Activated T-helper 2 cell treated with anti-CD3 and anti-CD28 coated beads, Interferon-gamma antibody, Interleukin-2, Interleukin-4, amounts not matched to agents 10 μg/mL and 5 μg/mL and 100 μg/mL, durations not matched to agents 14 hours and 24 hours and 36 hours (primary cell): ENCODE results near the gene ZNF385B. TPM values are rescaled to one million over a fixed set of nuclear protein-coding genes. Genes with fewer than 3 reads are reported as not detected.

ENCODE experiments used
- DNase-seq: peaks from one replicate; pipeline ENCODE4 v3.0.0; 2021; ENCODE audit warnings: low spot score
- H3K27ac Mint-ChIP-seq: one replicate; pipeline ENCODE4 v1.8.0; 2021; ENCODE audit warnings: mixed read lengths
- H3K27me3 Mint-ChIP-seq: one replicate; pipeline ENCODE4 v1.8.0; 2021; ENCODE audit warnings: low read depth, mixed read lengths
- H3K36me3 Mint-ChIP-seq: one replicate; pipeline ENCODE4 v1.8.0; 2021; ENCODE audit warnings: low read depth, mixed read lengths
- H3K4me1 Mint-ChIP-seq: one replicate; pipeline ENCODE4 v1.8.0; 2021; ENCODE audit warnings: low read depth, mixed read lengths
- H3K4me3 Mint-ChIP-seq: one replicate; pipeline ENCODE4 v1.8.0; 2021; ENCODE audit warnings: low read depth, mild to moderate bottlenecking, moderate library complexity, mixed read lengths
- H3K9me3 Mint-ChIP-seq: one replicate; pipeline ENCODE4 v1.8.0; 2021; ENCODE audit warnings: mixed read lengths
- intact Hi-C: fragments of 100-400 bp; cut with micrococcal nuclease; formaldehyde crosslinking; loops from one replicate; pipeline ENCODE4 v1.15.1; 2023
- total RNA-seq: library from RNA; stranded (reverse); gene quantifications from 2 replicates; pipeline ENCODE4 v1.2.3, GENCODE V29; 2022

ZNF385B gene
- total RNA-seq, 1 donor from 2014 or later: not detected

- no peak for DNase-seq
- no peaks in the 10 kb centered on the region for H3K27me3 Mint-ChIP-seq
- H3K4me3 Mint-ChIP-seq: no peak overlapping the region
- H3K9me3 Mint-ChIP-seq: no peaks in the 10 kb centered on the region
- H3K4me1 Mint-ChIP-seq: no peaks in the 10 kb centered on the region
- no peaks in the 10 kb centered on the region for H3K36me3 Mint-ChIP-seq
- H3K27ac Mint-ChIP-seq: no peak overlapping the region
- intact Hi-C loops: no loop called here
Measured at GRCh38 chr2:179545024-179545423, 316.4 kb downstream of the ZNF385B start.

DNA sequence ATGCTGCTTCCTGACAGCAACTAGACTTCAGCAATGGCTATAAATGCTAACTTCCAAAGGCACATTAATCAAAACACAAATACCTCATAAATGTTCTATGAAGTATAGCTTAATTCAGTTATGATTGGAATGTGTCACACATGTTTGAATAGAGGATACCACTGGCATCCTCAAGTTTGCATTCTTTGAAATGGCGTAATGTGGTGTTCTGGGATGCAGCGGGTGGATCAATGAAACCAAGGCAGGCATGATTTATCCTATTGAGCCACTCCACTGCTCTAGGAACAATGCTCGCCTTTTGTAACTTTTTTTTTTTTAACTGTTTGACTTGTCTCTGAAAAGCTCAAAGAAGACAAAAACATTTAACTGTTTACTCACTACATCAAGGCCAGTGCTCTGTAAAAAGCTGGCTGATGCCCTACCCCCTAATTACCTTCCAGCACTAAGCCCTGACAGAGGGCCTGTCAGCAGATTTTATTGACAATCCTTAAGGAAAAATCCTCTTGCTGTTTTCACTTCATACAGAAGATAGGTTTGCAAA lies 318.0 kb downstream of the ZNF385B start:
- DNase-seq: no peak
- Mint-ChIP-seq H3K4me3 (no peak overlapping the region), H3K27ac (no peak overlapping the region), H3K27me3 (no peaks in the 10 kb centered on the region), H3K9me3 (no peaks in the 10 kb centered on the region), H3K4me1 (no peaks in the 10 kb centered on the region), H3K36me3 (no peaks in the 10 kb centered on the region)
- intact Hi-C loops: no loop called here

- Mint-ChIP-seq H3K27ac (no peak overlapping the region), H3K27me3 (no peaks in the 10 kb centered on the region), H3K9me3 (no peaks in the 10 kb centered on the region), H3K36me3 (no peaks in the 10 kb centered on the region), H3K4me3 (no peak overlapping the region), H3K4me1 (no peaks in the 10 kb centered on the region)
- intact Hi-C loops: no loop called here
- DNase-seq: no peak
Measured at GRCh38 chr2:179541586-179541985, 319.8 kb downstream of the ZNF385B start.

- no peak overlapping the region for H3K4me3 Mint-ChIP-seq
- H3K27ac Mint-ChIP-seq: no peak overlapping the region
Measured at GRCh38 chr2:179539124-179539511, 322.3 kb downstream of the ZNF385B start.

DNA sequence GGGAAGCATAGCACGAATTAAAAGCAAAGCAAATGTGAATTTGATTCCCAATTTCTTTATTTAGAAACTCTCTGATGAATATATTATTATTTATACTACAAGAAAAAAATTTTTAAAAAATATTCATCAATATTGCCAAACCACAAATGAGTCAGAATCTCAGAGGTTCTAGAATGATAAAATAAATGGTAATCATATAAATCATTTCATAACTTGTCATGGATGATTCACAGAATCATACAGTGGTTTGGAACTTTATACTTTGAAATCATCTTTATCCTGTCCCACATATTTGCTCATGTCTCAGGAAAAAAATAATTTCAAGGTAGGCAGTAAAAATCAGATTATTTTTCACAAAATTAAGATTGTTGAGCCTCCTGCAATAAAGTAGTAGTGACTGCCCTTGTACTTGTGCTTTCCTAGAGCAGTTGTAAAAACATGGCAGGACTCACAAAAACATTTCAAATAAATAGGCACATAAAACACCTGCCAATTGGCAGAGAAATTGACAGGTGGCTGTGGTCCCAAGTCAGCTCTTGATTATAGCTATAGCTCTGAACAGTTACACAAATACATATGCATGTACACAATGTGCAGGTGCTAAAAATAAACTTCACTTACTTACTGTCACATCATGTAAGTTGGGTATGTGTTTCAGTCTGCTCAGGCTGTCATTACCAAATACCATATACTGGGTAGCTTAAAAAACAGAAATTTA lies 322.8 kb downstream of the ZNF385B start:
- no peaks in the 10 kb centered on the region for H3K9me3 Mint-ChIP-seq
- intact Hi-C loops: no loop called here
- H3K36me3 Mint-ChIP-seq: no peaks in the 10 kb centered on the region
- DNase-seq: no peak
- no peaks in the 10 kb centered on the region for H3K4me1 Mint-ChIP-seq
- no peak overlapping the region for H3K4me3 Mint-ChIP-seq
- no peak overlapping the region for H3K27ac Mint-ChIP-seq
- H3K27me3 Mint-ChIP-seq: no peaks in the 10 kb centered on the region

More at GRCh38 chr2:179539124-179539511, 322.3 kb downstream of the ZNF385B start:
- intact Hi-C loops: no loop called here
- H3K36me3 Mint-ChIP-seq: no peaks in the 10 kb centered on the region
- no peaks in the 10 kb centered on the region for H3K27me3 Mint-ChIP-seq
- H3K4me1 Mint-ChIP-seq: no peaks in the 10 kb centered on the region
- no peaks in the 10 kb centered on the region for H3K9me3 Mint-ChIP-seq
- no peak for DNase-seq

- H3K4me1 Mint-ChIP-seq: no peaks in the 10 kb centered on the region
- H3K4me3 Mint-ChIP-seq: no peak overlapping the region
- no peaks in the 10 kb centered on the region for H3K36me3 Mint-ChIP-seq
- no peak for DNase-seq
- H3K9me3 Mint-ChIP-seq: no peaks in the 10 kb centered on the region
- no peak overlapping the region for H3K27ac Mint-ChIP-seq
- intact Hi-C loops: no loop called here
- no peaks in the 10 kb centered on the region for H3K27me3 Mint-ChIP-seq
Measured at GRCh38 chr2:179536185-179536584, 325.2 kb downstream of the ZNF385B start.

GRCh38 chr2:179533875-179534274 lies 327.5 kb downstream of the ZNF385B start:
- no peaks in the 10 kb centered on the region for H3K9me3 Mint-ChIP-seq
- H3K4me1 Mint-ChIP-seq: no peaks in the 10 kb centered on the region
- no peaks in the 10 kb centered on the region for H3K27me3 Mint-ChIP-seq
- H3K36me3 Mint-ChIP-seq: no peaks in the 10 kb centered on the region
- no peak overlapping the region for H3K27ac Mint-ChIP-seq
- intact Hi-C loops: no loop called here
- DNase-seq: no peak
- H3K4me3 Mint-ChIP-seq: no peak overlapping the region

DNA sequence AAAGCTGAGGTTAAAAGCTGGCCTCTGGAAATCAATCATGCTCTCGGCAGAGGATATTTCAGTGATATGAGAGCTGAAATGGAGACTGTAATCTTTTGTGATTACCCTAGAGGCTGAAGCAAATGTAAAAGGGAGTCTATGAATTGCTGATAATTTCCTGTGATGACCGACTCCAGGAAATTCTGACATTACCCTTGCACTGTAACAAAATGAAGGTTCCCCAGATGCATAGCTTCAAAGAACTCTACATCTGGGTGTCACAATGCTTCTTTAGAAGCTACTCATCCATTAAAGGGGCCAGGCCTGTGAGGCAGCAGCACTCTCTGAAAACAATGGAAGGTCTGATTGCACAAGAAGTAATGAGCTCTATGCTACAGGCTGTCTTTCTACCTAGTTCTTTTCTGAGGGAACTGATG lies 328.5 kb downstream of the ZNF385B start:
- no peak overlapping the region for H3K4me3 Mint-ChIP-seq

GRCh38 chr2:179528576-179529069 lies 332.8 kb downstream of the ZNF385B start:
- Mint-ChIP-seq H3K27ac (no peak overlapping the region), H3K4me3 (no peak overlapping the region), H3K27me3 (no peaks in the 10 kb centered on the region), H3K4me1 (no peaks in the 10 kb centered on the region), H3K9me3 (no peaks in the 10 kb centered on the region), H3K36me3 (no peaks in the 10 kb centered on the region)
- intact Hi-C loops: no loop called here
- DNase-seq: no peak

More for the DNA sequence above, 328.5 kb downstream of the ZNF385B start:
- Mint-ChIP-seq H3K9me3 (no peaks in the 10 kb centered on the region), H3K27ac (no peak overlapping the region), H3K27me3 (no peaks in the 10 kb centered on the region), H3K4me1 (no peaks in the 10 kb centered on the region), H3K36me3 (no peaks in the 10 kb centered on the region)
- intact Hi-C loops: no loop called here
- no peak for DNase-seq

GRCh38 chr2:179525340-179525739 lies 336.1 kb downstream of the ZNF385B start:
- H3K36me3 Mint-ChIP-seq: no peaks in the 10 kb centered on the region
- no peak overlapping the region for H3K4me3 Mint-ChIP-seq
- H3K27me3 Mint-ChIP-seq: no peaks in the 10 kb centered on the region
- no peaks in the 10 kb centered on the region for H3K4me1 Mint-ChIP-seq
- DNase-seq: no peak
- H3K9me3 Mint-ChIP-seq: no peaks in the 10 kb centered on the region
- intact Hi-C loops: no loop called here
- H3K27ac Mint-ChIP-seq: no peak overlapping the region

- no peak for DNase-seq
- Mint-ChIP-seq H3K36me3 (no peaks in the 10 kb centered on the region), H3K4me3 (no peak overlapping the region), H3K4me1 (no peaks in the 10 kb centered on the region), H3K27me3 (no peaks in the 10 kb centered on the region), H3K9me3 (no peaks in the 10 kb centered on the region), H3K27ac (no peak overlapping the region)
- intact Hi-C loops: no loop called here
Measured at GRCh38 chr2:179524809-179525339, 336.5 kb downstream of the ZNF385B start.

DNA sequence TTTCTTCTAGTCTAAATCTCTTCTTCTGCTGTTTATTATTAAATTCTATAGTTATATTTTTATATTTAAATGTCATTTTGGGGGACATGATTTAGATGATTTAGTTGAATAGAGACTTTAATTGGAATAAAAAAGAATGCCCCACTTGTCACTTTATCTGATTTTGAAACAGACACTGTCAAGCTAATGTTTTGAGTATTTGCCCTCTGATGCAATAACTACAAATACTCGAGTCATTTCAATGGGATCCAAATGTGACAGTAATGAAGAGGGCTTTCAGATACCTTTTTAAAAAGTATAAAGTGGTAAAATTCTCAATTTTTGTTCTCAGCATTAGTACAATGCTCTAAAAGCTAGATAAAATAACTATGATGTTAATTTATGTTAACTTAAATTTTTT lies 339.5 kb downstream of the ZNF385B start:
- intact Hi-C loops: no loop called here
- Mint-ChIP-seq H3K27me3 (no peaks in the 10 kb centered on the region), H3K4me1 (no peaks in the 10 kb centered on the region), H3K4me3 (no peak overlapping the region), H3K36me3 (no peaks in the 10 kb centered on the region), H3K9me3 (no peaks in the 10 kb centered on the region), H3K27ac (no peak overlapping the region)
- DNase-seq: no peak

DNA sequence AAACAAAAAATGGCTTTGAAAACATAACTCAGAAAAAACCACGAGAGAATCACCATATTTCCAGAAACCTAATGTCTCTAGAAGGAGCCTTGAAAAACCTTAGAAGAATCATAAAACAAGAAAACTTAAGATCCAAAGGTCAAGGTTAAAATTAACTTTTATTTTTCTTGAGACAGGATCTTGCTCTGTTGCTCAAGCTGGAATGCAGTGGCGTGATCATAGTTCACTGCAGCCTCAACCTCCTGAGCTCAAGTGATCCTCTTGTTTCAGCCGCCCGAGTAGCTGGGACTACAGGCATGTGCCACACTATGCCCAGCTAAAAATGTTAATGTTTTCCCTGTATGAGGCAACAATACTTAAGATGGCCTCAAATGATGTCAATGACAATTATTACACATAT lies 342.6 kb downstream of the ZNF385B start:
- Mint-ChIP-seq H3K36me3 (no peaks in the 10 kb centered on the region), H3K4me1 (no peaks in the 10 kb centered on the region), H3K27me3 (no peaks in the 10 kb centered on the region), H3K9me3 (no peaks in the 10 kb centered on the region), H3K4me3 (no peak overlapping the region), H3K27ac (no peak overlapping the region)
- DNase-seq: no peak
- intact Hi-C loops: no loop called here
